ENCODE data around the gene POP4.

- no peak for TF ChIP-seq CTCF (IDR thresholded peaks at IDR 0.05)
- TF ChIP-seq POLR2A (IDR thresholded peaks at IDR 0.05): no peak
Measured at GRCh38 chr19:29622166-29623070, 16.3 kb downstream of the POP4 start.
